ENCODE measurements around the gene TTC23. TPM values are rescaled to one million over a fixed set of nuclear protein-coding genes. Genes with fewer than 3 reads are reported as not detected.

TTC23 gene
- total RNA-seq, 1 donor: 28.5 TPM

DNA sequence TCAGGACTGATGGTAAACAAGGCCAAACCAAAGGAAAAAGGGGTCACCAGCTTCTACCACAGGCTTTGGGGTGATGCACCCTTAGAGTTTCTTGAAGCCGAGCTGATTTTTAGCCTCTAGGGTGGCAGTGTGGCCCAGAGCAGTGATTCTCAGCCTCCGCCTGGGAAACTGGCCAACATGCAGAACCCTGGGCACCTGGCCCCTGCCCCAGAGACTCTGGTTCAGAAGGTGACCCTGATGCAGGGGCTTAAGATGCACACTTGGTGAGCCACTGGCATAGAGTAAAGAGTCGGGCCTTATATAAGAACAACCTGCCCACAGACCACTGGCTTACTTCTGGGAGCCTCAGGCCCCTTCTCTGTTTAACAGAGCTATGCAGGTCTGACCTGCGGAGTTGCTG, 100.0 kb downstream of the TTC23 start:
- H3K4me3 ChIP-seq (ENCODE audit: low read depth, low read length): no peak overlapping the region
- TF ChIP-seq, protein P1, sequence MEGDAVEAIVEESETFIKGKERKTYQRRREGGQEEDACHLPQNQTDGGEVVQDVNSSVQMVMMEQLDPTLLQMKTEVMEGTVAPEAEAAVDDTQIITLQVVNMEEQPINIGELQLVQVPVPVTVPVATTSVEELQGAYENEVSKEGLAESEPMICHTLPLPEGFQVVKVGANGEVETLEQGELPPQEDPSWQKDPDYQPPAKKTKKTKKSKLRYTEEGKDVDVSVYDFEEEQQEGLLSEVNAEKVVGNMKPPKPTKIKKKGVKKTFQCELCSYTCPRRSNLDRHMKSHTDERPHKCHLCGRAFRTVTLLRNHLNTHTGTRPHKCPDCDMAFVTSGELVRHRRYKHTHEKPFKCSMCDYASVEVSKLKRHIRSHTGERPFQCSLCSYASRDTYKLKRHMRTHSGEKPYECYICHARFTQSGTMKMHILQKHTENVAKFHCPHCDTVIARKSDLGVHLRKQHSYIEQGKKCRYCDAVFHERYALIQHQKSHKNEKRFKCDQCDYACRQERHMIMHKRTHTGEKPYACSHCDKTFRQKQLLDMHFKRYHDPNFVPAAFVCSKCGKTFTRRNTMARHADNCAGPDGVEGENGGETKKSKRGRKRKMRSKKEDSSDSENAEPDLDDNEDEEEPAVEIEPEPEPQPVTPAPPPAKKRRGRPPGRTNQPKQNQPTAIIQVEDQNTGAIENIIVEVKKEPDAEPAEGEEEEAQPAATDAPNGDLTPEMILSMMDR (IDR thresholded peaks at IDR 0.05; ENCODE audit: insufficient read depth, low read depth, low read length): no peak
- no peak for DNase-seq (ENCODE audit: low read depth)

DNA sequence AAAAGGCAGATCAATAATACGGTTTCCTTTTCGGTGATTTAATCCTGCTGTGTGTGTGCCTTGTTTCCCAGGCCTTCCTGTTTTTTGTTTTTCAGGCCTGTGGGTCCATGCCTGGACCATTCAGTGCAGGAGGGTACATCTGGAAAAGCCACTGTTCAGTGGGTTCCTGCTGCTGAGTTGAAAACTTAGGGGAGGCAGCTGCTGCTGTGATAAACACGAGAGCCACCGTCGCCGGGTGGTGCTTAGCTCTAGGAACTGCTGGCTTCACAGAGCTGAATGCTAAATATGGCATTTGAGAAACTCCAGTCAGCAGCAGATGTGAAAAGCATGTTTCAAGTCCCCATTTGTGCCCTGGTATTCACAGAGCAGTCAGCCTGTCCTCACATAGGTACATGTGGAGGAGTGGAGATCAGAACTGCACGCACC, 100.5 kb downstream of the TTC23 start:
- TF ChIP-seq, protein P1 (IDR thresholded peaks at IDR 0.05; ENCODE audit: insufficient read depth, low read depth, low read length): no peak
- DNase-seq (ENCODE audit: low read depth): no peak
- no peak overlapping the region for H3K4me3 ChIP-seq (ENCODE audit: low read depth, low read length)

DNA sequence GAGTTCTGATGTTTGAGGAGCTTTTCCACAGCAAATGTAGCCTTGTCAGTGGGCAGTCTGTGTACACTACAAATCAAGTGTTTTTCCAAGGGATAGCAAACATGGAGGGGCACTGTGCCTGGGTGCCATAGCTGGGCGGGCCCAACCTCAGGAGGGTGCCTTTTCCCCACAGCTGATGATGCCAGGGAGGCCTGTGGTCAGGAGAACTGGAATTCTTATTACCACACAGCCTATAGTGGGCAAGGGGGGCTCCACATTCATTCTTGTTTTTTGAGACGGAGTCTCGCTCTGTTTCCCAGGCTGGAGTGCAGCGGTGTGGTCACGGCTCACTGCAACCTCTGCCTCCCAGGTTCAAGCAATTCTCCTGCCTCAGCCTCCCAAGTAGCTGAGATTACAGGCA, 102.7 kb downstream of the TTC23 start:
- no peak overlapping the region for H3K4me3 ChIP-seq (ENCODE audit: low read depth, low read length)
- no peak for DNase-seq (ENCODE audit: low read depth)

DNA sequence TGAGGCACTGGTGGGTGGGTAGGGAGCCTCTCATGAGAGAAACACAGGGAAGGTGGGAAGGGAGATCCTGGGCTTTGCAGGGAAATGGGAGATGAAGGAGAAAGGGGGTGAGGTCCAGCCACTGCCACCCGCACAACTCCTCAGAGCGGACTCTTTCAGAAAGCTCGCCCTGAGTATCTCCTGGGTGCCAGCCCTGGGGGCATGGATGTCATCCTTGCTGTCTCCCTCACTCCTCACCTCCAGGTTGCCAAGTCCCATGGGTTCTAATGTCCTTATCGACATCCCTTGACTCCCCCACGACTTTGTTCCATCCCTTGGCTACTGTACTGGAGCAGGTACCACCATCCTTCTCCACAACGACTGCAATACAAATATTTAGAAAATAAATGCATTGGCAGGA, 103.6 kb downstream of the TTC23 start:
- no peak overlapping the region for H3K4me3 ChIP-seq (ENCODE audit: low read depth, low read length)
- TF ChIP-seq, protein P1 (IDR thresholded peaks at IDR 0.05; ENCODE audit: insufficient read depth, low read depth, low read length): no peak
- DNase-seq (ENCODE audit: low read depth): no peak

More for the DNA sequence above, 102.7 kb downstream of the TTC23 start:
- TF ChIP-seq, protein P1 (IDR thresholded peaks at IDR 0.05; ENCODE audit: insufficient read depth, low read depth, low read length): no peak

DNA sequence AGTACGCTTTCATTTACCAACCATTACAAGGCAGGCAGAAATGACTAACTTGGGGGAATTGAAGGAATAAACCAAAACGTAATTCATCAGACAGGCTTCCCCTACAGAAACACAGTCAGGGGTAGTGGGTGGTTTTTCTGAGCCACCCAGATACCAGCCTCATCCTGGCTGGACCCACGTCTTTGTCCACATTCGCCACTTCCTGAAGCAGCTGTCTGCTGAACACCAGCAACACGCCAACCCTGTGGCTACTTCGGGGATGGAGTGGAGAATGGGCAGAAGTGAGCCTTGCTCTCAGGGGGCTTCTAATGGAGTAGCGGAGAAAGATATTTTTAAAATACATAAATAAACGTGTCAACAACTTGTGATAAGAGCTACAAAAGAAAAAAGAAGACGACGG, 104.4 kb downstream of the TTC23 start:
- TF ChIP-seq, protein P1 (IDR thresholded peaks at IDR 0.05; ENCODE audit: insufficient read depth, low read depth, low read length): no peak
- no peak overlapping the region for H3K4me3 ChIP-seq (ENCODE audit: low read depth, low read length)
- no peak for DNase-seq (ENCODE audit: low read depth)

DNA sequence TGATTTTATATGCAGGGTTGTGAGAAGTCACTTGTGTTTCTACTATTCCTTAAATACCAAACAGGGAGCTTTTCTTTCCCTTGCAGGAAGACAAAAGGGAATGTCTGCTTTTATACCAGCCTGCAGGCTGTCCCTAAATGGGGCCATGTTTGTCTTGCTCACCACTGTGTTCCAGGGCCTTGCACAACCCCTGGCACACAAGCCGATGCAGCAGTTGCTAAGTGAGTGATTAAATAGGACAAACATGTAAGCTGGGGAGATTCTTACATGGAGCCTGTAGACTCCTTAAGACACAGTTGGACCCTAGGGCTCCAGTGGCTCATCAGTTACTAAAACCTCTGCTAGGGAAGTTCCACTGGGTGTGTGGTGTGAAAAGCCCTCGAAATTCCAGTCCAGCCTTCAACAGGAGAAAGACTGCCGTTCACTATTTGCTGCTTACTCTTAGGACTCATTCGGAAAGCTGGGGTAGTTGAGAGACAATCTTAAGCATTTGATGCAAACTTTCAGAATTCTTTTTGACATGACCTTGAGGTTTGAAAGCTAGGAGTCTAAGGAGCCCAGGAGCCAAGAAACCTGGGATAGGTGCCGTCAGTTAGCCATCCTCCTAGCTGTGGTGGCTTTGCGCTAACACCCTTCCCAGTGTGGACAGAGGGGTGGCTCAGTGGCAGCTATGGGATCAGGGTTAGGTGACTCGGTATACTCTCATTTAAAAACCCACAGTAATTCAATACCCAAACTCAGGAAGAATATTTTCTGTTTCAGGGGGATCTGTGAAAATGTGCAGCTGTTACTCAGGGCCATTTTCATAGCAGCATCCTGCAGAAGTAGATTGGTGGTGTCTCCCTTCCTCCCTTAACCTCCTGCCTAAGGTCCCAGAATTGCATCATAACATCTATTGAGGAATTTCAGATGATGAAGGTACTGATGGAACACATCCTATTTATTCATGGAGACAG, 105.4 kb downstream of the TTC23 start:
- peak; percentile 75 for DNase-seq (ENCODE audit: low read depth)
- TF ChIP-seq, protein P1 (IDR thresholded peaks at IDR 0.05; ENCODE audit: insufficient read depth, low read depth, low read length): no peak
- H3K4me3 ChIP-seq (ENCODE audit: low read depth, low read length): no peak overlapping the region

Data from fibroblast of villous mesenchyme (primary cell).